Stomach (tissue), 9 donors: ENCODE results near the gene SLC27A2. TPM values are rescaled to one million over a fixed set of nuclear protein-coding genes. Genes with fewer than 3 reads are reported as not detected.
"Not testable (repeated sequence)": the region's sequence is repeated elsewhere in the genome, so short reads cannot be mapped to it uniquely, and the experiment has no call there.

ENCODE experiments used
- DNase-seq, 2 donors: peaks; one replicate each; pipeline versions ENCODE4 v3.0.0 to v3.0.0-alpha.2; 2013 to 2019
- H3K27ac ChIP-seq, 5 donors: fragments of 200-600 bp in 4 of 5; sonication (generic) in 4 of 5; one replicate each; pipeline ENCODE4 v1.5.1; 2013 to 2019; ENCODE audit warnings: mild to moderate bottlenecking in 1 of 5, moderate library complexity in 1 of 5
- H3K27me3 ChIP-seq, 3 donors: fragments of 200-600 bp; sonication (generic); one replicate each; pipeline ENCODE4 v1.5.1; 2017 to 2019; ENCODE audit warnings: mixed run types in 1 of 3
- H3K36me3 ChIP-seq, 4 donors: fragments of 200-600 bp; sonication (generic); 1 replicate in 3 of 4; 2 replicates in 1 of 4; pipeline ENCODE4 v1.5.1; 2016 to 2019
- H3K4me1 ChIP-seq, 4 donors: fragments of 200-600 bp; sonication (generic); one replicate each; pipeline ENCODE4 v1.5.1; 2016 to 2019
- H3K4me3 ChIP-seq, 4 donors: fragments of 200-600 bp; sonication (generic) in 3 of 4; one replicate each; pipeline ENCODE4 v1.5.1; 2016 to 2019; ENCODE audit warnings: mild to moderate bottlenecking in 1 of 4
- H3K9me3 ChIP-seq, 4 donors: fragments of 200-600 bp; sonication (generic); one replicate each; pipeline ENCODE4 v1.5.1; 2016 to 2019
- CTCF ChIP-seq, 7 experiments: fragments of 450-650 bp in 4 of 7; fragments of 200-600 bp in 3 of 7; sonication (generic) in 3 of 7; IDR thresholded peaks; one replicate each; pipeline ENCODE4 v1.5.1; 2016 to 2019; ENCODE audit warnings: antibody characterized with exemption in 7 of 7, control low read depth in 2 of 7, mild to moderate bottlenecking in 1 of 7
- EP300 ChIP-seq: sonication (generic); formaldehyde crosslinking; IDR thresholded peaks from one replicate; pipeline ENCODE4 v1.6.1; 2017; ENCODE audit warnings: antibody characterized with exemption
- POLR2A ChIP-seq, 4 donors: fragments of 450-650 bp; IDR thresholded peaks; one replicate each; pipeline ENCODE4 v1.6.1; 2016; ENCODE audit warnings: antibody characterized with exemption in 4 of 4, control low read depth in 2 of 4, mild to moderate bottlenecking in 1 of 4, moderate library complexity in 1 of 4
- POLR2AphosphoS5 ChIP-seq, 3 donors: sonication (generic); formaldehyde crosslinking; IDR thresholded peaks; one replicate each; pipeline ENCODE4 v1.6.1; 2016; ENCODE audit warnings: antibody characterized with exemption in 3 of 3
- WGBS, 5 donors: extraction: QIAGEN DNeasy Blood & Tissue Kit in 3 of 5; methylation state at CpG; one replicate each; pipeline versions ENCODE4 v1.1.5 to v1.1.7; 2013 to 2018; 5-methylcytosine and 5-hydroxymethylcytosine counted together
- intact Hi-C: fragments of 100-400 bp; cut with DNase I; formaldehyde crosslinking; loops from one replicate; pipeline ENCODE4 v1.15.1; 2023; ENCODE audit warnings: low total_unique reads
- polyA plus RNA-seq, 3 donors: library from polyadenylated mRNA; stranded (reverse); fragments of 200-250 nt; gene quantifications; one replicate each; pipeline ENCODE4 v1.2.3, GENCODE V29; 2013
- total RNA-seq, 5 donors: library from RNA; depleted of rRNA; stranded (reverse); fragments of >200 nt; gene quantifications; one replicate each; pipeline versions ENCODE4 v1.1.0 to v1.2.3, GENCODE V29; 2014 to 2016
- donor health status: healthy with polysubstance abuse.
- donor health status: Bipolar disorder and iron deficiency.
- donor health status: healthy.

SLC27A2 gene
- total and polyA plus RNA-seq, 8 donors, result 0.61 to 53.6 (median 2.3) TPM; not detected in 2

GRCh38 chr15:50187997-50188396 lies 6.0 kb downstream of the SLC27A2 start:
- Histone ChIP-seq H3K4me1 (peaks cover 0 to 2% (median 1%) of the 10 kb centered on the region in 4 donors), H3K36me3 (no peaks in the 10 kb centered on the region), H3K4me3 (no peak overlapping the region), H3K27ac (no peak overlapping the region), H3K27me3 (peaks cover 0 to 7% (median 0%) of the 10 kb centered on the region in 3 donors), H3K9me3 (no peaks in the 10 kb centered on the region)
- TF ChIP-seq CTCF (IDR thresholded peaks at IDR 0.05) (no peak), EP300 (no peak), POLR2AphosphoS5 (IDR thresholded peaks at IDR 0.05) (no peak), POLR2A (IDR thresholded peaks at IDR 0.05) (no peak)
- 87 to 91% (median 87%) methylated on average over 2 of the region's 2 CpGs for WGBS, 5 donors
- intact Hi-C loops, result no loop called here
- no peak for DNase-seq

DNA sequence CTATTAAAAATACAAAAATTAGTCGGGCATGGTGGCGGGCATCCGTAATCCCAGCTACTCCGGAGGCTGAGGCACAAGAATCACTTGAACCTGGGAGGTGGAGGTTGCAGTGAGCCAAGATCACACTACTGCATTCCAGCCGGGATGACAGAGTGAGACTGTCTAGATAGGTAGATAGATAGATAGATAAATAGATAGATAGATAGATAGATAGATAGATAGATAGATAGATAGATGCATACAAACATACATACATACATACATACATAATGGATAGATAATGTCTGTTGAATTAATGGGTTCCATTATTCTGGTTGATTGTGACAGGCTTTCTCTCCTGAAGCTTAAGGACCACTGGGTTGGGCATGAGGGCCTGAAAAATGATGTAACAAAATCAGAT lies 6.8 kb downstream of the SLC27A2 start:
- H3K36me3 ChIP-seq, H3K27ac ChIP-seq, H3K4me1 ChIP-seq, H3K4me3 ChIP-seq, intact Hi-C loops, H3K9me3 ChIP-seq, H3K27me3 ChIP-seq, DNase-seq: not testable (repeated sequence)
- WGBS, 5 donors, result 88 to 100% (median 97%) methylated on average over 5 of the region's 5 CpGs

- Histone ChIP-seq H3K36me3 (no peaks in the 10 kb centered on the region), H3K27ac (no peak overlapping the region), H3K4me3 (no peak overlapping the region), H3K27me3 (no peaks in the 10 kb centered on the region), H3K9me3 (no peaks in the 10 kb centered on the region), H3K4me1 (no peaks in the 10 kb centered on the region)
- no peak for DNase-seq
- intact Hi-C loops, result no loop called here
- TF ChIP-seq POLR2A (IDR thresholded peaks at IDR 0.05), result no peak
Measured at GRCh38 chr15:50189633-50190032, 7.6 kb downstream of the SLC27A2 start.

GRCh38 chr15:50190166-50190570 lies 8.2 kb downstream of the SLC27A2 start:
- Histone ChIP-seq H3K36me3 (no peaks in the 10 kb centered on the region), H3K4me3 (no peak overlapping the region), H3K4me1 (no peaks in the 10 kb centered on the region), H3K27ac (no peak overlapping the region), H3K27me3 (no peaks in the 10 kb centered on the region), H3K9me3 (no peaks in the 10 kb centered on the region)
- DNase-seq, result no peak
- intact Hi-C loops, result no loop called here
- no peak for TF ChIP-seq CTCF (IDR thresholded peaks at IDR 0.05)
- TF ChIP-seq POLR2A (IDR thresholded peaks at IDR 0.05), result no peak
- TF ChIP-seq EP300, result no peak
- no peak for TF ChIP-seq POLR2AphosphoS5 (IDR thresholded peaks at IDR 0.05)

GRCh38 chr15:50190723-50191122 lies 8.7 kb downstream of the SLC27A2 start:
- no peaks in the 10 kb centered on the region for H3K4me1 ChIP-seq
- H3K36me3 ChIP-seq, result no peaks in the 10 kb centered on the region
- 69 to 97% (median 77%) methylated on average over 1 of the region's 1 CpG for WGBS, 5 donors
- H3K27me3 ChIP-seq, result no peaks in the 10 kb centered on the region
- H3K9me3 ChIP-seq, result no peaks in the 10 kb centered on the region
- no peak overlapping the region for H3K4me3 ChIP-seq
- H3K27ac ChIP-seq, result no peak overlapping the region
- intact Hi-C loops, result no loop called here
- no peak for DNase-seq
- TF ChIP-seq EP300, result no peak
- no peak for TF ChIP-seq CTCF (IDR thresholded peaks at IDR 0.05)
- TF ChIP-seq POLR2AphosphoS5 (IDR thresholded peaks at IDR 0.05), result no peak
- TF ChIP-seq POLR2A (IDR thresholded peaks at IDR 0.05), result no peak

DNA sequence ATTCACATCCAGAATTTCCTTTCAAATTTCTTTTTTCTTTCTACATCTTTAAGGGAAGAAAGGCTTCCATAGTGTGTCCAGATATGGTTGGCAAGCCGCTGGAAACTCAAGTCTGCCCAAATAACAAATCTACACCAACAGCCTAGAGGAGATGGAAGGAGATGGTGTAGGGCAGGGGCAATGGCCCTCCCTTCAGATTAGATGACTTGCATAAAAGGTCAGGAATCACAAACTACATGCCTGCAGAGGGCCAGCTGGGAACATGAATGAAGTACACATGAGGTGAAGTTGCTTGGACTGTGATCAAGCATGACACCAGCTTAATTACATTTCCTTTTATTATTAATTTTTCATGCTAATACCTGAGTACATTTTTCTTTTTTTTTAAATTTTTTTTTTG lies 10.2 kb downstream of the SLC27A2 start:
- Histone ChIP-seq H3K9me3 (no peaks in the 10 kb centered on the region), H3K36me3 (no peaks in the 10 kb centered on the region), H3K4me1 (no peaks in the 10 kb centered on the region), H3K27ac (no peak overlapping the region), H3K4me3 (no peak overlapping the region), H3K27me3 (no peaks in the 10 kb centered on the region)
- TF ChIP-seq POLR2AphosphoS5 (IDR thresholded peaks at IDR 0.05) (no peak), POLR2A (IDR thresholded peaks at IDR 0.05) (no peak), CTCF (IDR thresholded peaks at IDR 0.05) (no peak), EP300 (no peak)
- intact Hi-C loops, result no loop called here
- 95 to 100% (median 97%) methylated on average over 1 of the region's 1 CpG for WGBS, 5 donors
- DNase-seq, result no peak
